IMR-90 (cell line): Measurements from ENCODE around the gene WDR54. TPM values are rescaled to one million over a fixed set of nuclear protein-coding genes. Genes with fewer than 3 reads are reported as not detected.

Experiments
- ATAC-seq: fragments of 200-7000 bp; cut with Tn5 transposase; 2 replicates; pipeline ENCODE4 v1.9.1; 2020; ENCODE audit warnings: low read depth, mild to moderate bottlenecking, moderate library complexity
- BruUV-seq: library from RNA; stranded (reverse); fragments of 400-500 nt; replicated peaks from 2 replicates; lab custom pipeline; 2021; lab: Mats Ljungman, UMichigan
- CTCF ChIA-PET: fragments of 300-600 bp; formaldehyde crosslinking; extraction: SDS; loops from one replicate; lab custom pipeline; 2021; ENCODE audit warnings: antibody characterized with exemption; lab: Yijun Ruan, JAX
- POLR2A ChIA-PET: fragments of 300-600 bp; sonication (Branson Sonifier 250); formaldehyde crosslinking; loops from one replicate; lab custom pipeline; 2022; ENCODE audit warnings: antibody characterized with exemption; ENCODE audit not compliant: unreplicated experiment; lab: Charles Lee
- DNase-seq: peaks from one replicate; pipeline ENCODE4 v3.0.0; 2013
- H2AFZ ChIP-seq: replicated peaks from 2 replicates; pipeline ENCODE3; 2013; ENCODE audit warnings: low read length, mild to moderate bottlenecking; ENCODE audit not compliant: poor library complexity
- H2AK5ac ChIP-seq: 2 replicates; pipeline ENCODE4 v1.6.1; 2013; ENCODE audit warnings: low read depth, low read length, inconsistent platforms
- H2AK9ac ChIP-seq: replicated peaks from 2 replicates; pipeline ENCODE3; 2013; ENCODE audit warnings: mild to moderate bottlenecking, low read depth, low read length, moderate library complexity; ENCODE audit not compliant: poor library complexity
- H2BK120ac ChIP-seq: 2 replicates; pipeline ENCODE4 v1.6.1; 2013; ENCODE audit warnings: low read depth, low read length, inconsistent platforms
- H2BK15ac ChIP-seq: 3 replicates; pipeline ENCODE4 v1.6.1; 2013; ENCODE audit warnings: low read depth, low read length, inconsistent platforms
- H2BK20ac ChIP-seq: 2 replicates; pipeline ENCODE4 v1.6.1; 2013; ENCODE audit warnings: low read depth, mild to moderate bottlenecking, inconsistent platforms, low read length, moderate library complexity
- H2BK5ac ChIP-seq: 2 replicates; pipeline ENCODE4 v1.6.1; 2013; ENCODE audit warnings: mild to moderate bottlenecking, low read depth, low read length, inconsistent platforms; ENCODE audit not compliant: poor library complexity, severe bottlenecking
- H3K14ac ChIP-seq: replicated peaks from 2 replicates; pipeline ENCODE4 v1.6.1; 2013; ENCODE audit warnings: low read depth, low read length, inconsistent platforms
- H3K18ac ChIP-seq: 2 replicates; pipeline ENCODE4 v1.6.1; 2013; ENCODE audit warnings: low read depth, low read length, control low read depth
- H3K23ac ChIP-seq: 2 replicates; pipeline ENCODE4 v1.6.1; 2013; ENCODE audit warnings: low read depth, low read length, inconsistent platforms
- H3K27ac ChIP-seq: 2 replicates; pipeline ENCODE4 v1.5.1; 2013; ENCODE audit warnings: mild to moderate bottlenecking, control low read depth, low read length; ENCODE audit not compliant: insufficient read depth
- H3K27me3 ChIP-seq: 2 replicates; pipeline ENCODE4 v1.6.1; 2013; ENCODE audit warnings: low read length; ENCODE audit not compliant: control insufficient read depth, insufficient read depth
- H3K36me3 ChIP-seq: 2 replicates; pipeline ENCODE4 v1.6.1; 2013; ENCODE audit warnings: low read length, mixed read lengths; ENCODE audit not compliant: control insufficient read depth, insufficient read depth
- H3K4ac ChIP-seq: 2 replicates; pipeline ENCODE4 v1.6.1; 2013; ENCODE audit warnings: low read depth, low read length, inconsistent platforms
- H3K4me1 ChIP-seq: 2 replicates; pipeline ENCODE4 v1.6.1; 2013; ENCODE audit warnings: low read length, mixed read lengths; ENCODE audit not compliant: control insufficient read depth, insufficient read depth
- H3K4me2 ChIP-seq: 2 replicates; pipeline ENCODE4 v1.6.1; 2013; ENCODE audit warnings: low read depth, mild to moderate bottlenecking, control low read depth, low read length, moderate library complexity
- H3K4me3 ChIP-seq: 2 replicates; pipeline ENCODE4 v1.5.1; 2013; ENCODE audit warnings: low read depth, mild to moderate bottlenecking, control low read depth, low read length, moderate library complexity; ENCODE audit not compliant: insufficient read depth
- H3K56ac ChIP-seq: 2 replicates; pipeline ENCODE4 v1.6.1; 2013; ENCODE audit warnings: low read length, inconsistent platforms; ENCODE audit not compliant: insufficient read depth; ENCODE audit errors: extremely low read depth
- H3K79me1 ChIP-seq, 2 experiments: 2 replicates each; pipeline ENCODE4 v1.6.1; 2013; ENCODE audit warnings: low read length in 2 of 2, inconsistent platforms in 1 of 2, low read depth in 1 of 2
- H3K9ac ChIP-seq: 2 replicates; pipeline ENCODE4 v1.6.1; 2013; ENCODE audit warnings: low read depth, low read length, control low read depth
- H3K9me1 ChIP-seq: 2 replicates; pipeline ENCODE4 v1.6.1; 2013; ENCODE audit warnings: low read length, inconsistent platforms; ENCODE audit not compliant: insufficient read depth
- H3K9me3 ChIP-seq: 2 replicates; pipeline ENCODE4 v1.6.1; 2013; ENCODE audit warnings: low read length; ENCODE audit not compliant: control insufficient read depth, insufficient read depth
- H4K20me1 ChIP-seq: 2 replicates; pipeline ENCODE4 v1.6.1; 2013; ENCODE audit warnings: low read length, inconsistent platforms; ENCODE audit not compliant: insufficient read depth
- H4K5ac ChIP-seq: 2 replicates; pipeline ENCODE4 v1.6.1; 2013; ENCODE audit warnings: mild to moderate bottlenecking, low read depth, low read length, control low read depth
- H4K8ac ChIP-seq, 2 experiments: 2 replicates each; pipeline ENCODE4 v1.6.1; 2013; ENCODE audit warnings: low read depth in 2 of 2, low read length in 2 of 2, control low read depth in 1 of 2, inconsistent platforms in 1 of 2
- H4K91ac ChIP-seq: 2 replicates; pipeline ENCODE4 v1.6.1; 2013; ENCODE audit warnings: low read depth, low read length, inconsistent platforms; ENCODE audit not compliant: insufficient read depth
- BHLHE40 ChIP-seq: fragments of 150-350 bp; IDR thresholded peaks from 2 replicates; pipeline ENCODE4 v1.6.1; 2016; ENCODE audit warnings: mild to moderate bottlenecking, low read depth, low read length
- CEBPB ChIP-seq: IDR thresholded peaks from 2 replicates; pipeline ENCODE4 v1.6.1; 2012; ENCODE audit warnings: low read depth, low read length, improper control_type of control experiment
- CHD1 ChIP-seq: IDR thresholded peaks from 2 replicates; pipeline ENCODE4 v1.6.1; 2012; ENCODE audit warnings: low read depth, low read length, improper control_type of control experiment
- CTCF ChIP-seq: conservative IDR thresholded peaks from 2 replicates; pipeline ENCODE4 v1.5.1; 2012; ENCODE audit warnings: mild to moderate bottlenecking, low read depth, low read length, improper control_type of control experiment
- ELK1 ChIP-seq: fragments of 150-350 bp; IDR thresholded peaks from 2 replicates; pipeline ENCODE4 v1.6.1; 2016; ENCODE audit warnings: low read depth, mild to moderate bottlenecking, low read length, moderate library complexity, borderline replicate concordance
- FOS ChIP-seq: fragments of 150-350 bp; IDR thresholded peaks from 2 replicates; pipeline ENCODE4 v1.6.1; 2016; ENCODE audit warnings: low read depth, low read length
- MAFK ChIP-seq: IDR thresholded peaks from 2 replicates; pipeline ENCODE4 v1.6.1; 2012; ENCODE audit warnings: low read depth, low read length, improper control_type of control experiment
- MAZ ChIP-seq: IDR thresholded peaks from 2 replicates; pipeline ENCODE4 v1.6.1; 2012; ENCODE audit warnings: low read depth, mild to moderate bottlenecking, low read length, improper control_type of control experiment, moderate library complexity, borderline replicate concordance
- MXI1 ChIP-seq: IDR thresholded peaks from 2 replicates; pipeline ENCODE4 v1.6.1; 2012; ENCODE audit warnings: low read depth, mild to moderate bottlenecking, low read length, moderate library complexity, borderline replicate concordance
- NFE2L2 ChIP-seq: fragments of 150-350 bp; IDR thresholded peaks from 2 replicates; pipeline ENCODE4 v1.6.1; 2016; ENCODE audit warnings: low read depth, mild to moderate bottlenecking, low read length
- POLR2A ChIP-seq: IDR thresholded peaks from 2 replicates; pipeline ENCODE4 v1.6.1; 2012; ENCODE audit warnings: mild to moderate bottlenecking, low read depth, low read length
- RAD21 ChIP-seq: IDR thresholded peaks from 2 replicates; pipeline ENCODE4 v1.6.1; 2012; ENCODE audit warnings: low read length, improper control_type of control experiment
- RCOR1 ChIP-seq: IDR thresholded peaks from 2 replicates; pipeline ENCODE4 v1.6.1; 2012; ENCODE audit warnings: mild to moderate bottlenecking, low read length, improper control_type of control experiment; ENCODE audit not compliant: insufficient replicate concordance
- RFX5 ChIP-seq: IDR thresholded peaks from 2 replicates; pipeline ENCODE4 v1.8.0; 2012; ENCODE audit warnings: low read depth, mild to moderate bottlenecking, low read length, moderate library complexity
- SMC3 ChIP-seq: fragments of 150-350 bp; IDR thresholded peaks from 2 replicates; pipeline ENCODE4 v1.6.1; 2016; ENCODE audit warnings: low read depth, mild to moderate bottlenecking, antibody characterized with exemption, low read length, moderate library complexity
- USF2 ChIP-seq: fragments of 150-350 bp; IDR thresholded peaks from 2 replicates; pipeline ENCODE4 v1.6.1; 2017; ENCODE audit warnings: mild to moderate bottlenecking, antibody characterized with exemption, low read length, low read depth
- WGBS, 2 experiments: methylation state at CpG; one replicate each; pipeline versions ENCODE4 v1.1.5 to v1.1.7; 2013; ENCODE audit warnings: missing lambda C conversion rate in 2 of 2; ENCODE audit not compliant: insufficient read length in 1 of 2; ENCODE audit errors: extremely low coverage in 2 of 2; 5-methylcytosine and 5-hydroxymethylcytosine counted together
- dilution Hi-C: fragments of 300-500 bp; cut with HindIII; formaldehyde crosslinking; loops from one replicate; pipeline ENCODE4 v1.14.3; 2018; ENCODE audit warnings: low sequenced_read_pairs; ENCODE audit not compliant: unreplicated experiment
- in situ Hi-C: fragments of 300-500 bp; cut with MboI; formaldehyde crosslinking; loops from 3 replicates; pipeline ENCODE4 v1.14.3; 2019; ENCODE audit warnings: low sequenced_read_pairs, inconsistent platforms, mixed read lengths
- intact Hi-C: fragments of 100-400 bp; cut with micrococcal nuclease; formaldehyde crosslinking; loops from 2 replicates; pipeline ENCODE4 v1.10.0; 2022
- polyA plus RNA-seq, 3 experiments: library from polyadenylated mRNA; depleted of rRNA; stranded (reverse); fragments of >200 nt; gene quantifications; 2 replicates each; pipeline ENCODE4 v1.2.3, GENCODE V29; 2012; ENCODE audit warnings: low replicate concordance in 1 of 3
- total RNA-seq: library from RNA; depleted of rRNA; stranded (reverse); fragments of >200 nt; gene quantifications from 2 replicates; pipeline ENCODE4 v1.2.3, GENCODE V29; 2012

WDR54 gene
- total and polyA plus RNA-seq, 2 of the 4 experiments (the other 2 are of a cell fraction), result 47.9 to 57.2 TPM

GRCh38 chr2:74450570-74451190 lies 29.1 kb downstream of the WDR54 start:
- H3K4me3 ChIP-seq, result no peak overlapping the region
- H3K27ac ChIP-seq, result no peak overlapping the region
- no peak overlapping the region for H2AFZ ChIP-seq
- no peak overlapping the region for H2BK120ac ChIP-seq
- no peak overlapping the region for H2BK5ac ChIP-seq
- H3K4me1 ChIP-seq, result peaks cover 4% of the 10 kb centered on the region; the same call in 1 of the 2 replicates
- dilution Hi-C loops (no loop called here), in situ Hi-C loops (no loop called here), intact Hi-C loops (no loop called here)
- ChIA-PET POLR2A (no interaction called here), CTCF (no interaction called here)
- H3K9ac ChIP-seq, result no peak overlapping the region
- no peak overlapping the region for H2BK20ac ChIP-seq
- no peak overlapping the region for H3K23ac ChIP-seq
- no CpG with 5 or more reads among the region's 3 CpGs for WGBS, 2 experiments
- H3K9me1 ChIP-seq, result 0 out of 2 replicates have a peak, but pooled peaks cover 2% of the 10 kb centered on the region
- H2AK9ac ChIP-seq, result no peak overlapping the region
- H3K4me2 ChIP-seq, result no peak overlapping the region
- H3K56ac ChIP-seq, result no peak overlapping the region
- no peaks in the 10 kb centered on the region for H4K20me1 ChIP-seq
- no peak overlapping the region for H3K18ac ChIP-seq
- no peak overlapping the region for H3K4ac ChIP-seq
- ATAC-seq (no peak), DNase-seq (no peak)
- no TSS peak for BruUV-seq
- H3K14ac ChIP-seq, result no peak overlapping the region
- peaks cover 4 to 7% of the 10 kb centered on the region in 2 experiments for H3K79me1 ChIP-seq
- H2AK5ac ChIP-seq, result no peak overlapping the region
- H4K91ac ChIP-seq, result no peak overlapping the region
- TF ChIP-seq RFX5 (no peak), MXI1 (no peak), CEBPB (no peak), USF2 (no peak), BHLHE40 (no peak), POLR2A (no peak), FOS (no peak), RCOR1 (no peak), ELK1 (no peak), SMC3 (no peak), CTCF (no peak), RAD21 (no peak), NFE2L2 (no peak), CHD1 (no peak), MAZ (no peak), MAFK (no peak)
- no peak overlapping the region for H4K8ac ChIP-seq
- H3K27me3 ChIP-seq, result no peaks in the 10 kb centered on the region
- no peaks in the 10 kb centered on the region for H3K9me3 ChIP-seq
- H2BK15ac ChIP-seq, result no peak overlapping the region
- no peak overlapping the region for H4K5ac ChIP-seq
- H3K36me3 ChIP-seq, result no peaks in the 10 kb centered on the region
